Prostate gland (tissue), 2 donors: ENCODE results near the gene MICALL2. TPM values are rescaled to one million over a fixed set of nuclear protein-coding genes. Genes with fewer than 3 reads are reported as not detected.

Experiments used
- DNase-seq: peaks from one replicate; pipeline ENCODE4 v3.0.0-alpha.2; 2019; ENCODE audit warnings: low spot score
- H3K27ac ChIP-seq, 2 donors: fragments of 200-600 bp; sonication (generic); 2 replicates each; pipeline ENCODE4 v1.5.1; 2017 to 2019
- H3K27me3 ChIP-seq: fragments of 200-600 bp; sonication (generic); replicated peaks from 2 replicates; pipeline ENCODE4 v1.5.1; 2019; ENCODE audit not compliant: insufficient read depth
- H3K36me3 ChIP-seq, 2 donors: fragments of 200-600 bp; sonication (generic); 1 replicate in 1 of 2; 2 replicates in 1 of 2; pipeline versions ENCODE4 v1.5.1 to v1.8.1; 2017 to 2019
- H3K4me1 ChIP-seq: fragments of 200-600 bp; sonication (generic); replicated peaks from 2 replicates; pipeline ENCODE4 v1.5.1; 2019
- H3K4me3 ChIP-seq, 2 donors: fragments of 200-600 bp; sonication (generic); 2 replicates each; pipeline ENCODE4 v1.5.1; 2017 to 2019
- H3K9me3 ChIP-seq: fragments of 200-600 bp; sonication (generic); 2 replicates; pipeline ENCODE4 v1.5.1; 2017
- CTCF ChIP-seq, 4 experiments: fragments of 200-600 bp in 2 of 4; fragments of 450-650 bp in 2 of 4; sonication (generic) in 2 of 4; IDR thresholded peaks; 1 replicate in 3 of 4; 2 replicates in 1 of 4; pipeline ENCODE4 v1.5.1; 2016 to 2019; ENCODE audit warnings: antibody characterized with exemption in 4 of 4, mild to moderate bottlenecking in 2 of 4, moderate library complexity in 2 of 4
- POLR2A ChIP-seq: fragments of 450-650 bp; IDR thresholded peaks from one replicate; pipeline ENCODE4 v1.6.1; 2016; ENCODE audit warnings: antibody characterized with exemption, mild to moderate bottlenecking
- POLR2AphosphoS5 ChIP-seq: sonication (generic); formaldehyde crosslinking; IDR thresholded peaks from one replicate; pipeline ENCODE4 v1.6.1; 2017; ENCODE audit warnings: antibody characterized with exemption
- WGBS: methylation state at CpG from one replicate; pipeline ENCODE4 v1.1.5; 2018; 5-methylcytosine and 5-hydroxymethylcytosine counted together
- intact Hi-C: fragments of 100-400 bp; cut with DNase I; formaldehyde crosslinking; loops from one replicate; pipeline ENCODE4 v1.14.2; 2022
- total RNA-seq, 2 donors: library from RNA; depleted of rRNA; stranded (reverse); fragments of >200 nt; gene quantifications; one replicate each; pipeline ENCODE4 v1.1.0, GENCODE V29; 2016

MICALL2 gene
- total RNA-seq, 2 donors from 2014 or later = 31.1 to 42.0 TPM

- no peak for DNase-seq
- intact Hi-C loops = loop anchor here (10.0 kb wide), 1 partner anchor 224 kb away; no protein-coding TSS in a partner anchor
- H3K9me3 ChIP-seq = no peaks in the 10 kb centered on the region
- H3K27me3 ChIP-seq = no peaks in the 10 kb centered on the region
- TF ChIP-seq POLR2AphosphoS5 (no peak), CTCF (IDR thresholded peaks at IDR 0.05) (no peak), POLR2A (no peak)
- H3K4me1 ChIP-seq = no peaks in the 10 kb centered on the region
- H3K4me3 ChIP-seq = no peak overlapping the region
- no peak overlapping the region for H3K27ac ChIP-seq
- H3K36me3 ChIP-seq = no peaks in the 10 kb centered on the region
- 61% methylated on average over 20 of the region's 21 CpGs for WGBS
These were observed 40.6 kb downstream of the MICALL2 start for GRCh38 chr7:1418505-1419309.

GRCh38 chr7:1415389-1415990 lies 43.8 kb downstream of the MICALL2 start:
- 80% methylated on average over 2 of the region's 2 CpGs for WGBS
- peaks cover 2% of the 10 kb centered on the region for H3K27me3 ChIP-seq

GRCh38 chr7:1413936-1414639 lies 45.2 kb downstream of the MICALL2 start:
- no peak for DNase-seq
- no peaks in the 10 kb centered on the region for H3K4me1 ChIP-seq
- peaks cover 2% of the 10 kb centered on the region for H3K27me3 ChIP-seq
- intact Hi-C loops = loop anchor here (10.0 kb wide), 1 partner anchor 219 kb away; no protein-coding TSS in a partner anchor
- no peaks in the 10 kb centered on the region for H3K36me3 ChIP-seq
- TF ChIP-seq CTCF (IDR thresholded peaks at IDR 0.05) = no peak
- TF ChIP-seq POLR2A = no peak
- H3K9me3 ChIP-seq = no peaks in the 10 kb centered on the region
- WGBS = 64% methylated on average over 14 of the region's 21 CpGs
- H3K27ac ChIP-seq = no peak overlapping the region
- no peak overlapping the region for H3K4me3 ChIP-seq

More at GRCh38 chr7:1415389-1415990, 43.8 kb downstream of the MICALL2 start:
- intact Hi-C loops = loop anchor here (10.0 kb wide), 1 partner anchor 221 kb away; no protein-coding TSS in a partner anchor
- TF ChIP-seq POLR2A (no peak), POLR2AphosphoS5 (no peak), CTCF (IDR thresholded peaks at IDR 0.05) (no peak)
- Histone ChIP-seq H3K4me1 (no peaks in the 10 kb centered on the region), H3K9me3 (no peaks in the 10 kb centered on the region), H3K27ac (no peak overlapping the region), H3K36me3 (no peaks in the 10 kb centered on the region), H3K4me3 (no peak overlapping the region)
- no peak for DNase-seq

GRCh38 chr7:1412322-1413261 lies 46.7 kb downstream of the MICALL2 start:
- no peaks in the 10 kb centered on the region for H3K36me3 ChIP-seq
- intact Hi-C loops = loop anchor here (10.0 kb wide), 1 partner anchor 218 kb away; no protein-coding TSS in a partner anchor
- H3K27me3 ChIP-seq = peaks cover 9% of the 10 kb centered on the region
- WGBS = 12% methylated on average over 59 of the region's 65 CpGs
- peak; percentile 48 for TF ChIP-seq POLR2AphosphoS5
- peak; percentile 69 to 84 (median 80) for TF ChIP-seq CTCF (IDR thresholded peaks at IDR 0.05)
- TF ChIP-seq POLR2A = no peak
- no peaks in the 10 kb centered on the region for H3K9me3 ChIP-seq
- H3K4me3 ChIP-seq = no peak overlapping the region
- H3K4me1 ChIP-seq = no peaks in the 10 kb centered on the region
- peak; percentile 71 for DNase-seq
- no peak overlapping the region for H3K27ac ChIP-seq
